ENCODE results near the gene MBD3L5.
"Not testable (repeated sequence)": the region's sequence is repeated elsewhere in the genome, so short reads cannot be mapped to it uniquely, and the experiment has no call there.

The MBD3L5 gene

DNA sequence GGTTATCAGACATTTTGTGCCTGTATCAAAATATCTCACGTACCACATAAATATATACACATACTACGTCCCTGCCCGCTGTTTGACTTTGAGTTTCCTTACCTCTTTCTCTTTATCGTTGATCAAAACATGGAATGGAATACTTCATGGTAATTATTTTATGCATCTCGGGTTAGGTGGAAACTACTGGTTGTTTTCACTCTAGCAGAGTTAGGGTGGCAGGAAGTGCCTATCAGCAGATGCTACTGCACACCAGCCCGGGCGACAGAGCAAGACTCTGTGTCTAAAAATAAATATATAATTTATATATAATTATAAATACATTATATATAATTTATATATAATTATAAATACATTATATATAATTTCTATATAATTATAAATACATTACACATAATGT, 22.5 kb downstream of the MBD3L5 start:
- DNase-seq (ENCODE audit: low read depth in 2 of 2), result not testable (repeated sequence)

- DNase-seq (ENCODE audit: low read depth in 2 of 2), result not testable (repeated sequence)
Measured at GRCh38 chr19:7054635-7055368, 24.4 kb downstream of the MBD3L5 start.

GRCh38 chr19:7055679-7056078, 25.3 kb downstream of the MBD3L5 start:
- not testable (repeated sequence) for DNase-seq (ENCODE audit: low read depth in 2 of 2)

DNA sequence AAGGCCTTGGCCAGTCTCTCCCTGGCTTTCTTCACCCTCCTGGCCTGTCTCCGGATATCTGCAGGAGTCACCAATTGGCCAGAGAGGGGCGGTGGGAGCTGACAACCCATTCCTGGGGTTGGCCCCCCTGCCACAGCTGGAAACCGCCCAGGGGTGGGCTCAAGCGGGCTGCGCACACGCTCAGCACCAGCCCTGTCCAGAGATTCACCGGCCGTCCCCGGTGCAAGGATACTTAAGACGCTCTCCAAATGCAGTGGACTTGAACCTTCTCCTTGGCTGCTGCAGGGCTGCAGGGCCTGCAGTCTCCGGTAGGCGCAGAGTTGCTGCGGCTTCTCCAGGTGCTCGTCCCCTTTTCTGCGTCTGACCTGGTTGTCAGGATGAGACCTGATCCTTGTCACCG, 26.0 kb downstream of the MBD3L5 start:
- not testable (repeated sequence) for DNase-seq (ENCODE audit: low read depth in 2 of 2)

GRCh38 chr19:7058576-7058975, 28.2 kb downstream of the MBD3L5 start, which contains the start of gene MBD3L3:
MBD3L3 (minus strand) TSS chr19:7058676; CDS start chr19:7058605, 71 bp downstream.
- not testable (repeated sequence) for DNase-seq (ENCODE audit: low read depth in 2 of 2)

DNA sequence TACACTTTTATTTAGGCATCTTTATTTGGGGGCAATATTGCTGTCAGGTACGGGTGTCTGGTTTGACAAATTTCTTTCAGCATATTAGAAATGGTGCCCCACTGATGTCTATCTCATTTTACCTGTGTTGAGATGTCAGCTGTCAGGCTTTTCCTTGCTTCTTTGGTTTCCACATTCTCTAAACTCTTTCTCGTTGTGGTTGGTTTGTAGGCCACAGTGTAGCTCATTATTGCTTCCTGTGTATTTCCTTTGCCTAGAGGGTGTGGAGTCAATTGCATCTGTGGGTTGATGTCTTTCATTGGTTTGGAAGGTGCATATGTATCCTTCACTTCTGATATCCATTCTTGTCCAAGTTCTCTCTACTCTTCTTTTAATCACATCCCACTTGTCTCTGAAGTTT, 29.6 kb downstream of the MBD3L5 start:
- not testable (repeated sequence) for DNase-seq (ENCODE audit: low read depth in 2 of 2)

- DNase-seq (ENCODE audit: low read depth in 2 of 2), result no peak
Measured at GRCh38 chr19:7063339-7063738, 33.0 kb downstream of the MBD3L5 start.

DNA sequence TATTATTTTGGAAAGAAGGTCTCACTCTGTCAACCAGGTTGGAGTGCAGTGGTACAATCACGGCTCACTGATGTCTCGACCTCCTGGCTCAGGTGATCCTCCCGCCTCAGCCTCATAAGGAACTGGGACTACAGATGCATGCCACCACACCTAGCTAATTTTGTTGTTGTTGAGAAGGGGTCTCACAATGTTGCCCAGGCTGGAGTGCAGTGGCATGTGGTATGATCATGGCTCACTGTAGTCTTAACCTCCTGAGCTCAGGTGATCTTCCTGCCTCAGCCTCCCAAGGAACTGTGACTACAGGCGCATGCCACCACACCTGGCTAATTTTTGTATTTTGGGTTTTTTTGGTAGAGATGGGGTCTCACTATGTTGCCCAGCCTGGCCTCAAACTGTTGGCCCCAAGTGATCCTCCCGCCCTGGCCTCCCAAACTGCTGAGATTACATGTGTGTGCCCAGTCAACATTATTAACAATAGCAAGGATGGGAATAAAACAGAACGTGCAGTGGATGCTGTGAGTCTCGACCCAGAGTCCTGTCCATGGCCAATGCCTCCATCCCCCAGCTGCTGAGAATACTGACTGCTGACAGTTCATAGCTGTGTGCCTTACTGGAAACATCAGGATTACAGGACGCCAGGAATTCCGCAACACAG, 33.5 kb downstream of the MBD3L5 start:
- DNase-seq (ENCODE audit: low read depth in 2 of 2), result no peak

- not testable (repeated sequence) for DNase-seq (ENCODE audit: low read depth in 2 of 2)
Measured at GRCh38 chr19:7067122-7067521, 36.7 kb downstream of the MBD3L5 start.

DNA sequence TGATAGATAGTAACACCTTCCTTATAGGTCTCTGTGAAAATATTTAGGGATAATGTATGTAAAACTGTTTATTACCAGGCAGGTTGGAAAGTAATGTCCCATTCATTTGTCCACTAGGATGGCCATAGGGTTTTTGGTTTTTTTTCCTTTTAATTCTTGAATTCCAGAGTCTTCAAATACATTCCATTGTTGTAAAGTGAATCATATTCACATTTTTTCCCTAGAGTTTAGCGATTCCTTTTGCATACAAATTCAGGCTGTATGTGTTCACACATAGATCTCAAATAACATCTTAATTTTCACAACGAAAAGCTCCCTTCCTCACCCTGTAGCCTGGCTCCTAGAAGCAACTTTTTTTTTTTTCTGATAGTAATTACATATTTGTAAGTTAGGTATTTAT, 37.3 kb downstream of the MBD3L5 start:
- no peak for DNase-seq (ENCODE audit: low read depth in 2 of 2)

GRCh38 chr19:7068599-7068998, 38.2 kb downstream of the MBD3L5 start:
- no peak for DNase-seq (ENCODE audit: low read depth in 2 of 2)

DNA sequence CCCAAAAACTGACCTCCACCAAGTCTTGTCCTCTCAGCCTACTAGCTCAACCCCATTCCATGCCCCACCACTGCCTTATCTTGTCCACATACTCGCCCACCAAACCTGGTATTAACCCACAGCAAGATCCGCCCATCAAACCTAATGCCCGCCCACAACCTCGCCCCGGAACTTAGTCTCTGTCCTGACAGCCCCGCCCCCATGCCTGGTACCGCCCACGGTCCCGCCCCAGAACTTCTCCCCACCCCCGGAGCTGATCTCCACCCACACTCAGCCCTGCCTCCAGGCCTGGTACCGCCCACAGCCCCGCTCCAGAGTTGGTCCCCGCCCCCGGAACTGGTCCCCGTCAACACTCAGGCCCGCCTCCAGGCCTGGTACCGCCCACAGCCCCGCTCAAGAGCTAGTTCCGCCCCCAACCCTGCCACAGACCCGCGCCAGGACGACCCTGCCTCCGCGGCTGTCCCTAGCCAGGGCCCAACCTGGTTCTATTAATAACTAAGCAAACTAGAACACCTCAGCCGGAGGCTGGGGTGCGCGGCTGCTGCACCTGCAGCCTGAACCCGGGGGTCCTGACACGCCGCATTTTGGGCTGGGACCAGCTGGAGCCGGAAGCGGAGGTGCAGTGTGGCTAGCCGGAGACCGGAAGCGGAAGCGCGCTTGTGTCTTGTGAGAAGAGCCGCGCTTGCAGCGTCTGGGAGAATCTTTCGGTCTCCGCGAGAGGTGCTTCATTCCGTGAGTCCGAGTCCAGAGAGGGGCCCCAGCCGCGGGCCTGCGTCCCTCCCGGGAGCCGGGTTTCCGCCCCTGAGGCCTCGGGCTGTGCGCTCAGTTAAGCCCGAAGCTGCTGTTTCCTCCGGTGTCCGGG, 38.9 kb downstream of the MBD3L5 start, which contains the start of gene ZNF557:
TSS of gene ZNF557 (plus strand) at position 662 of the 862 bp plus-strand sequence. CDS start 5,372 bp downstream, outside the sequence.
- DNase-seq (ENCODE audit: low read depth in 2 of 2), result peak; percentile 97 to 99

DNA sequence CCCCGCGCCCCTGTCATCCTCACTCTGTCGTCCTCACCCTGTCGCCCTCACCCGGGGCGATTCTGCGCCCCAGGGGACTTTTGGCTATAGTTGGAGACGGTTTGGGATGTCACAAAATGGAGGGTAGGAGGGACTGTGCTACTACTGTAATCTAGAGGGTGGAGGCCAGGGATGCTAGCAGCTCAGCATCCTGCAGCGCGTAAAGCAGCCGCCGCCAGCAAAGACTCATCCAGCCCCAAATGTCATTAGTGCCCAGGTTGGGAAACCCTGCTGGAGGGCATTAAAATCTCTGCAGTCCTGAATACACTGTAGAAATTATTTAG, 39.5 kb downstream of the MBD3L5 start:
- DNase-seq (ENCODE audit: low read depth in 2 of 2), result no peak

DNA sequence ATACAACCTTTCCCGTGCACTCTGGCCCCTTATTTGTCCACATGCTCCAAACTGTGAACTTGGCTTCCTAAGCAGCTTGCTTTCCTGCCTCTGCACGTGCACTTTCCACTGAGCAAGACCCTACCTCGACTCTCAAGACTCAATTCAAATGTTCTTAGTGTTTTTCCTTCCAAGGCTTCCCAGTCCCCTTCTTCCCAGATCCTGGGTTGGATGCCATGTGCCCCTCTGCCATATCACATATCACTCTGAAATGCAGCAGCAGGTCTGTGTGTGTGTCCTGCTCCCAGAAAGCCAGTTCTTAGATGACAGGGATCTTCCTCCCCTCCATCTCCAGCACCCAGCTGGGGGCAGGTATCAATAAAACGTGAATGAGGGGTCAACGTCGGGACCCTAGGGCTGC, 42.2 kb downstream of the MBD3L5 start:
- no peak for DNase-seq (ENCODE audit: low read depth in 2 of 2)

DNA sequence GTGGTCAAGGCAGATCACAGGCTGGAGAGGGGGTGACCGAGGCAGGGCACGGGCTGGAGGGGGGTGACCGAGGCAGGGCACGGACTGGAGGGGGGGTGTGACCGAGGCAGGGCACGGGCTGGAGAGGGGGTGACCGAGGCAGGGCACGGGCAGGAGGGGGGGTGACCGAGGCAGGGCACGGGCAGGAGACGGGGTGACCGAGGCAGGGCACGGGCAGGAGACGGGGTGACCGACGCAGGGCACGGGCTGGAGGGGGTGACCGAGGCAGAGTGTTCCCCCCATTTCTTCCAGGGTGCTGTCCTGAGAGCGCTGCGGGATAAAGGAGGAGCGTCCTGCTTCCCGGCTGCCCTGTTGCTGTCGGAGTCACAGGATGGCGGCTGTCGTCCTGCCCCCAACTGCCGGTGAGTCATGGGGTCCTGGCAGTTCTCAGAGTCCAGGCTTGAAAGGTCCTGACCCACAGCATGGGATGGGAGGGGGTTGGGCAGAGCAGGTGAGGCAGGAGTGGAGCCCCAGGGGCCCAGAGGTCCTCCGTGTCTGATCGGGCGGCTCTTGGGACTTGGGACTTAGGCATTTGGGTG, 44.4 kb downstream of the MBD3L5 start:
- no peak for DNase-seq (ENCODE audit: low read depth in 2 of 2)

DNA sequence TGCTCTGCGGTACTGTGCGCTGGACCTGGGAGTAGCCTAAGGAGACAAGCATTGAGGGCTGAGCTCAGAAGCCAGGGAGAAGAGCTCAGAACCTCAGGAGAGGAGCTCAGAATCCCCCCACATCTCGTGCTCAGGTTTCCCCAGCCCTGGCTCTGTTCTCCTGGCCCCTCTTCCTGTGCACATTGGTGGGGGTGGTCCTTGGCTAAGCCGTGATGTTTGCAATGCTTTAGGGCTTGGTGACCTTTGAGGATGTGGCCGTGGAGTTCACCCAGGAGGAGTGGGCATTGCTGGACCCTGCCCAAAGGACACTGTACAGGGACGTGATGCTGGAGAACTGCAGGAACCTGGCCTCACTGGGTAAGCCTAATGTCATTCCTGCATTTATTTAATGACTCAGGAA, 45.8 kb downstream of the MBD3L5 start:
- DNase-seq (ENCODE audit: low read depth in 2 of 2), result no peak

DNA sequence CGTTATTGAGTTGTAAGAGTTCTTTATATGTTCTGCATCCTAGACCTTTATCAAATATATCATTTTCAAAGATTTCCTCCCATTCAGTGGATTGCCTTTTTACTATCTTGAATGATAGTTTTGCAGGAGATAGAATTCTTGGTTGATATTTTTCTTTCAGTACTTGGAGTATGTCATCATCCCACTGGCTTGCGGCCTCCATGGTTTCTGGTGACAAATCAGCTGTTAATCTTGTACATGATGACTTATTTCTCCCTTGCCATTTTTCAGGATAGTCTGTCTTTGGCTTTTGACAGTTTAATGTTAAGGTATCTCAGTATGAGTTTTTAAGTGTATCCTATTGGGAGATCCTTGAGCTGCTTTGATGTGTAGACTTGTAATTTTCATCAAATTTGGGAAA, 47.6 kb downstream of the MBD3L5 start:
- DNase-seq (ENCODE audit: low read depth in 2 of 2), result no peak
